HG03439 (cell line): ENCODE data around the gene ARL6IP5.
A peak's percentile ranks its signal among the peaks of the same experiment; 100 is the strongest.

Experiments used
- ATAC-seq: cut with Tn5 transposase; IDR thresholded peaks from one replicate; pipeline ENCODE4 v1.9.1; 2021; ENCODE audit warnings: mild to moderate bottlenecking, moderate library complexity; ENCODE audit not compliant: unreplicated experiment

The ARL6IP5 gene

GRCh38 chr3:69085833-69086722 lies 1.3 kb downstream of the ARL6IP5 start:
- ATAC-seq, result no peak

- ATAC-seq, result no peak
Measured at GRCh38 chr3:69087030-69087791, 2.5 kb downstream of the ARL6IP5 start.

- ATAC-seq, result no peak
Measured at GRCh38 chr3:69088063-69088462, 3.3 kb downstream of the ARL6IP5 start.

- ATAC-seq, result no peak
Measured at GRCh38 chr3:69090021-69090420, 5.3 kb downstream of the ARL6IP5 start.

GRCh38 chr3:69091389-69092029 lies 6.8 kb downstream of the ARL6IP5 start:
- peak; percentile 2 for ATAC-seq

- peak; percentile 58 for ATAC-seq
Measured at GRCh38 chr3:69092030-69092516, 7.3 kb downstream of the ARL6IP5 start.

GRCh38 chr3:69094467-69095205 lies 9.9 kb downstream of the ARL6IP5 start:
- no peak for ATAC-seq

- no peak for ATAC-seq
Measured at GRCh38 chr3:69095636-69096035, 10.9 kb downstream of the ARL6IP5 start.

GRCh38 chr3:69096299-69096698 lies 11.6 kb downstream of the ARL6IP5 start:
- no peak for ATAC-seq

GRCh38 chr3:69097407-69098086 lies 12.8 kb downstream of the ARL6IP5 start:
- ATAC-seq, result no peak

- ATAC-seq, result no peak
Measured at GRCh38 chr3:69099576-69099975, 14.8 kb downstream of the ARL6IP5 start.

GRCh38 chr3:69102384-69102783 lies 17.6 kb downstream of the ARL6IP5 start:
- no peak for ATAC-seq

GRCh38 chr3:69103123-69103522 lies 18.4 kb downstream of the ARL6IP5 start:
- ATAC-seq, result no peak

- no peak for ATAC-seq
Measured at GRCh38 chr3:69104586-69104985, 19.8 kb downstream of the ARL6IP5 start.

- ATAC-seq, result no peak
Measured at GRCh38 chr3:69105320-69105719, 20.6 kb downstream of the ARL6IP5 start.

GRCh38 chr3:69107841-69108240 lies 23.1 kb downstream of the ARL6IP5 start:
- ATAC-seq, result no peak

- ATAC-seq, result no peak
Measured at GRCh38 chr3:69108811-69109210, 24.1 kb downstream of the ARL6IP5 start.

- no peak for ATAC-seq
Measured at GRCh38 chr3:69110941-69111546, 26.3 kb downstream of the ARL6IP5 start.

GRCh38 chr3:69113536-69113935 lies 28.8 kb downstream of the ARL6IP5 start:
- ATAC-seq, result no peak

- no peak for ATAC-seq
Measured at GRCh38 chr3:69115731-69116130, 31.0 kb downstream of the ARL6IP5 start.
